ENCODE data around the gene CALN1. TPM values are rescaled to one million over a fixed set of nuclear protein-coding genes. Genes with fewer than 3 reads are reported as not detected.

Gene CALN1
- polyA plus RNA-seq, 1 experiment: not detected

DNA sequence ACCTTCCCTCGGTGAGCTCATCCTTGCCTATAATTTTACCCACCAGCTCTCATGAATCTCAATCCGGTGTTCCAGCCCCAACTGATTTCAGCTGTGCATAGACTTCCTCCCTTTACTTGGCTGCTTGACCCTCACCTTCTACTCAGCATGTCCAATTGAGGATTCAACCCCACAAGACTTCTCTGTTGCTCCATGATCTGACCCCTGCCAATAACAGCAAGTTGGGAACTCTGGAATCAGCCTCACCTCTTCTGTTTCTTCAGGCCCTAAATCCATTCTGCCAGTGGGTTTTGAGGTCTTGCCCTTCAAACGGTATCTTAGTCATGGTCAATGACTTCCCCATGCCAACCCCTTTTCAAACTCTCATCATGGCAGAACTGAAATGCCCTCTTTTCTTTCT, 390.4 kb downstream of the CALN1 start:
- Histone ChIP-seq H3K27me3 (ENCODE audit: control insufficient read depth, insufficient read depth, low read length) (no peaks in the 10 kb centered on the region), H3K9me3 (ENCODE audit: control insufficient read depth, insufficient read depth, low read length) (peaks cover 33% of the 10 kb centered on the region), H3K4me3 (ENCODE audit: low read depth, low read length) (no peak overlapping the region), H3K27ac (ENCODE audit: low read depth, low read length) (no peak overlapping the region)
- DNase-seq (ENCODE audit: low read depth, low spot score): no peak
- TF ChIP-seq, protein P1, sequence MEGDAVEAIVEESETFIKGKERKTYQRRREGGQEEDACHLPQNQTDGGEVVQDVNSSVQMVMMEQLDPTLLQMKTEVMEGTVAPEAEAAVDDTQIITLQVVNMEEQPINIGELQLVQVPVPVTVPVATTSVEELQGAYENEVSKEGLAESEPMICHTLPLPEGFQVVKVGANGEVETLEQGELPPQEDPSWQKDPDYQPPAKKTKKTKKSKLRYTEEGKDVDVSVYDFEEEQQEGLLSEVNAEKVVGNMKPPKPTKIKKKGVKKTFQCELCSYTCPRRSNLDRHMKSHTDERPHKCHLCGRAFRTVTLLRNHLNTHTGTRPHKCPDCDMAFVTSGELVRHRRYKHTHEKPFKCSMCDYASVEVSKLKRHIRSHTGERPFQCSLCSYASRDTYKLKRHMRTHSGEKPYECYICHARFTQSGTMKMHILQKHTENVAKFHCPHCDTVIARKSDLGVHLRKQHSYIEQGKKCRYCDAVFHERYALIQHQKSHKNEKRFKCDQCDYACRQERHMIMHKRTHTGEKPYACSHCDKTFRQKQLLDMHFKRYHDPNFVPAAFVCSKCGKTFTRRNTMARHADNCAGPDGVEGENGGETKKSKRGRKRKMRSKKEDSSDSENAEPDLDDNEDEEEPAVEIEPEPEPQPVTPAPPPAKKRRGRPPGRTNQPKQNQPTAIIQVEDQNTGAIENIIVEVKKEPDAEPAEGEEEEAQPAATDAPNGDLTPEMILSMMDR (IDR thresholded peaks at IDR 0.05; ENCODE audit: low read depth, low read length): no peak
- POLR2A ChIA-PET: no interaction called here
- CTCF ChIA-PET: no interaction called here

GRCh38 chr7:72020311-72020710, 391.8 kb downstream of the CALN1 start:
- no peak overlapping the region for H3K27ac ChIP-seq (ENCODE audit: low read depth, low read length)
- no peak overlapping the region for H3K4me3 ChIP-seq (ENCODE audit: low read depth, low read length)
- ChIA-PET CTCF (no interaction called here), POLR2A (no interaction called here)
- peaks cover 42% of the 10 kb centered on the region for H3K9me3 ChIP-seq (ENCODE audit: control insufficient read depth, insufficient read depth, low read length)
- TF ChIP-seq, protein P1 (IDR thresholded peaks at IDR 0.05; ENCODE audit: low read depth, low read length): no peak
- no peak for DNase-seq (ENCODE audit: low read depth, low spot score)
- no peaks in the 10 kb centered on the region for H3K27me3 ChIP-seq (ENCODE audit: control insufficient read depth, insufficient read depth, low read length)

DNA sequence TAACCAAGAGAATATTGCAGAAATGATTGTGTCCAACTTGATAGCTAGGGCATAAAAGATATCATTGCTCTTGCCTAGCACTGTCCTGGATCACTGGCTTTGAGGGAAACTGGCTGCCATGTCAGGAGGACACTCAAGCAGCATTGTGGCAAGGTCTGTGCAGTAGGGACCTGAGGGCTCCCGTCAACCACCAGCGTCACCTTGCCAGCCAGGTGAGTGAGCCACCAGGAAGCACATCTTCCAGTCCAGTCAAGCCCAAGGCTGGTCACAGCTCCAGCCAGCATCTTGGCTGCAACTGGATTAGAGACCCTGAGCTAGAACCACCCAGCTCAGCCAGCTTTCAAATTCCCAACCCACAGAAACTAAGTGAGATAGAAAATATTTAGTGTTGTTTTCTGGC, 392.7 kb downstream of the CALN1 start:
- H3K4me3 ChIP-seq (ENCODE audit: low read depth, low read length): no peak overlapping the region
- no peaks in the 10 kb centered on the region for H3K27me3 ChIP-seq (ENCODE audit: control insufficient read depth, insufficient read depth, low read length)
- TF ChIP-seq, protein P1 (IDR thresholded peaks at IDR 0.05; ENCODE audit: low read depth, low read length): no peak
- no peak overlapping the region for H3K27ac ChIP-seq (ENCODE audit: low read depth, low read length)
- peaks cover 45% of the 10 kb centered on the region for H3K9me3 ChIP-seq (ENCODE audit: control insufficient read depth, insufficient read depth, low read length)
- ChIA-PET CTCF (no interaction called here), POLR2A (no interaction called here)
- DNase-seq (ENCODE audit: low read depth, low spot score): no peak

DNA sequence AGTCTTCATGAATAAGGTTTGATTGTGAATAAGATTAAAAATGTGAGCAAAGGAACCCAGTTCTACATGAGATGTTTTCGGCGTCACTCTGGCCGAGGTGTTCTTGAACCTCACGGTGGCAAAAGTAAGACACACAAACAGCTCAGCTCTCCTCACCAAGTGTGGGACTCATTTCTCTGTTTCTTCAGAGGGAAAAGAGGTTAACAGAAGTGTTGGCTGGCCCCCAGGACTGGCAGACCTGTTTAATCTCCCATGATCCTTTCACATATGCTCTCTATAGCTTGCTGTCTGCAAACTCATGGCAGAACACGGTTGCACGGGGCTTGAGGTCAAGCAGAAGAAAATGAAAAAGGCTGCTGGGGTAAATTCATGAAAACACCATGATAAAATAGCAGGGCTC, 394.4 kb downstream of the CALN1 start:
- TF ChIP-seq, protein P1 (IDR thresholded peaks at IDR 0.05; ENCODE audit: low read depth, low read length): no peak
- DNase-seq (ENCODE audit: low read depth, low spot score): no peak
- peaks cover 48% of the 10 kb centered on the region for H3K9me3 ChIP-seq (ENCODE audit: control insufficient read depth, insufficient read depth, low read length)
- no peak overlapping the region for H3K27ac ChIP-seq (ENCODE audit: low read depth, low read length)
- H3K27me3 ChIP-seq (ENCODE audit: control insufficient read depth, insufficient read depth, low read length): no peaks in the 10 kb centered on the region
- H3K4me3 ChIP-seq (ENCODE audit: low read depth, low read length): no peak overlapping the region
- ChIA-PET POLR2A (no interaction called here), CTCF (no interaction called here)

DNA sequence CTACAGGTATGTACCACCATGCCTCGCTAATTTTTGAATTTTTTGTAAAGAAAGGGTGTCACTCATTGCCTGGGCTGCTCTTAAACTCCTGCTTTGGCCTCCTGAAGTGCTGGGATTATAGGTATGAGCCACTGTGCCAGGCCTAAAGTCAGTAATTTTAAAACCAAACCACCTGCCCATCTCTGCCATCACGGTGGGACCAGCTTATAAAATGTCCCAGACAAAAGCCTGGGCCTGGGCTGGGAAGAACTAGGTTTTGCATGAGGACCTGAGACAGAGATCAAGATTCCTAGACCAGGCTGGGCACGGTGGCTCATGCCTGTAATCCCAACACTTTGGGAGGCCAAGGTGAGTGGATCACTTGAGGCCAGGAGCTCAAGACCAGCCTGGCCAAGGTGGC, 395.6 kb downstream of the CALN1 start:
- no peak overlapping the region for H3K4me3 ChIP-seq (ENCODE audit: low read depth, low read length)
- DNase-seq (ENCODE audit: low read depth, low spot score): no peak
- no peaks in the 10 kb centered on the region for H3K27me3 ChIP-seq (ENCODE audit: control insufficient read depth, insufficient read depth, low read length)
- H3K27ac ChIP-seq (ENCODE audit: low read depth, low read length): no peak overlapping the region
- POLR2A ChIA-PET: no interaction called here
- TF ChIP-seq, protein P1 (IDR thresholded peaks at IDR 0.05; ENCODE audit: low read depth, low read length): no peak
- H3K9me3 ChIP-seq (ENCODE audit: control insufficient read depth, insufficient read depth, low read length): peaks cover 48% of the 10 kb centered on the region
- CTCF ChIA-PET: no interaction called here

All from AG04450 (cell line).